Medulla oblongata (tissue), 1 donor: Measurements from ENCODE around the gene ADARB1.

ENCODE experiments used
- DNase-seq: peaks from one replicate; pipeline ENCODE4 v3.0.0-alpha.2; 2015; ENCODE audit errors: extremely low spot score

The ADARB1 gene

DNA sequence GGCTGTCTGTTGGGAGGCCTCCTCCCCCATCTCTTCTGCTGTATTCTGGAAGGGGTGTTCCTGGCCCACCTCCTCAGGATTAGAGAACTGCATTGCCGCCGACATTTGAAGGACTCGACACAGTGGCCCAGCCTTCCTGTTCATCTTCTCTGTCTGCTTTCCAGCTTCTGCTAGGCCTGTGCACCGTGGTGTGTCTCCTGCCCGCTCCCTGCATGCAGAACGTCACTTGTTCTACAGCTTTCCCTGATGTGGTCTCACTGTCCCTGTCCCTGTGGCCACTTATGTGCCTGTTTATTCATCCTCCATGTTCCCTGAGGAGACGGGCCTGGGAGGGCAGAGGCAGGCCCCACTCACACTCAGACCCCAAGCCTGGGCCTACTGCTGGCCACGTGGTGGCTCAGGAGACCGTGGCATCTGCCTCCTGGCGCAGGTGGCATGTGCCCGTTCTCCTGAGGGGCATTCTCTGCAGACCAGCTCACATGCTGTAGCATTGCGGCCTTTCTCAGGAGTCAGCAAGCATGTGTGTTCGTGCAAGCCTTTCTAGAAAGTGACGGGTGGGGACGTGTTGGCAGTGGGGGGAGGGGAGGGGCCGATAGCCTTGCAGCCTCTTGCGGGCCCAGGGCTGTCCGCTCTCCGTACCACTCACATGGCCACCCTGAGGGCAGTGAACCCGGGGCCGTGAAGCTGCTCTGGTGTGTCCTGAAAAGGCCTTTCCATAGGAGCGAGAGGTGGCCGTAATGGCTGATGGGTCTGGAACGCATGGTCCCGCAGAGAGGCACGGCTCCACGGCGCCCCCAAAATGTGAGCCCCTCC is 177.5 kb downstream of the ADARB1 start:
- DNase-seq, result no peak

DNA sequence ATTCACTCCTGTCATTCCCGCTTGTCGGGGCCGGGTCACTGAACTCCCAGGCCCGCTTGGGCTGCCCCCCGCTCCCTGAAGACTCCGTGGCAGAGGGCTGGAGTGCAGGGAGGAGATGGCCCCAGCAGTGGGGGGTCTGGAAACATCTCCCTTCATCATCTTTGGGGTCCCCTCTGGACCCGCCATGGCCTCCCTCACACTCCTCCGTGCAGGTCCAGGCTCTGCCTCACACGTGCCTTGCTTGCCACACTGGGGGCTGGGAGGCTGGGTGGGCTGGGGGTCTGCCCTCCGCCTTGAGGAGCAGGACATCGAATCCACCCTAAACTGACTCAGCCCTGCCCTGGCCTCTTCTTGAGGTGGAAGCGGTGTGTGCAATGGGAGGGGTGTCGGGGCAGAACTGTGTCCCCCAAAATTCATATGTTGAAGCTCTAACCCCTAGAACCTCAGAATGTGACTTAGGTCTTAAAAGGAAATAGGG is 178.1 kb downstream of the ADARB1 start:
- DNase-seq, result no peak

DNA sequence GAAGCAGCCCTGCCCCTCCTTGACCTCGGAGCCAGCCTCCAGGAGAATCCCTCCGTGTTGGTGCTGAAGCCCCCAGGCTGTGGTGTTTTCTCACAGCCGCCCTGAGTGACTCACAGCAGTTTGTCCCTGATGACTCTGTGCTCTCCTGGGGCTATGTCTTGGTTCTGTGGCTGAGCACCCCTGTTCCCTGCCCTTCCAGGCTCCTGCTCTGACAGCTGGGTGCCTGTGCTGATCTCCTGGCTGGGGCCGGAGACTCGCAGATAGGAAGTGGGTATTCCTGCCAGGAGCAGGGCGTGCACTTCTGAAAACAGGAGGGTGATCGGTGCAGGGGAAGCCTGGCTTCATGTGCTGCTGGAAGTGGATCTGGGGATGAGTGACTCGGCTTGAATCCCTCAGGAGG is 178.8 kb downstream of the ADARB1 start:
- DNase-seq, result no peak

DNA sequence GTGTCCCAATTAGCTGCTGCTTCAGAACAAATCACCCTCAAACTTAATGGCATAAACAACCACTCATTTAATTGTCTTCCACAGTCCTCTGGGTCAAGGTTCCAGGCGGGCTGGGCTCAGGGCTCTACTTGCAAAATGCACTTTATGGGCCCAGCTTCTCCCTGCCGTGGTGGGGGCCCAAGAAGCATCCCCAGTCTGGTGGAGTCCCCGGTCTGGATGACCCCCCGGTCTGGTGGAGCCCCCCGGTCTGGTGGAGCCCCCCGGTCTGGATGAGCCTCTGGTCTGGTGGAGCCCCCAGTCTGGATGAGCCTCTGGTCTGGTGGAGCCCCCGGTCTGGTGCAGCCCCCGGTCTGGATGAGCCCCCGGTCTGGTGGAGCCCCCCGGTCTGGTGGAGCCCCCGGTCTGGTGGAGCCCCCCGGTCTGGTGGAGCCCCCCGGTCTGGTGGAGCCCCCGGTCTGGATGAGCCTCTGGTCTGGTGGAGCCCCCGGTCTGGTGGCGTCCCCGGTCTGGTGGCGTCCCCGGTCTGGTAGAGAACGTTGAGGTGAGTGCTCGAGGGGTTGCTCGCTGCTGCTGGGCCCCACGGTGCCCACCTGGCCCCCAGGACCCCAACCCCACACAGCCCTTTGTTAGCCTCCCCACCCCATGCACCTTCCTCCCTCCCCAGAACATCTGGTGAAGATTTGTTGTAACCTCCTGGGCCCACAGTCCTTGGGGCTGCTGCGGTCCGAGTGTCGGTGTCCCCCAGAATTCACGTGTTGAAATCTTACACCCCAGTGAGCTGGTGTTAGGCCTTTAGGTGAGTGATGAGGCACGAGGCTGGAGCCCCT is 179.5 kb downstream of the ADARB1 start:
- no peak for DNase-seq

DNA sequence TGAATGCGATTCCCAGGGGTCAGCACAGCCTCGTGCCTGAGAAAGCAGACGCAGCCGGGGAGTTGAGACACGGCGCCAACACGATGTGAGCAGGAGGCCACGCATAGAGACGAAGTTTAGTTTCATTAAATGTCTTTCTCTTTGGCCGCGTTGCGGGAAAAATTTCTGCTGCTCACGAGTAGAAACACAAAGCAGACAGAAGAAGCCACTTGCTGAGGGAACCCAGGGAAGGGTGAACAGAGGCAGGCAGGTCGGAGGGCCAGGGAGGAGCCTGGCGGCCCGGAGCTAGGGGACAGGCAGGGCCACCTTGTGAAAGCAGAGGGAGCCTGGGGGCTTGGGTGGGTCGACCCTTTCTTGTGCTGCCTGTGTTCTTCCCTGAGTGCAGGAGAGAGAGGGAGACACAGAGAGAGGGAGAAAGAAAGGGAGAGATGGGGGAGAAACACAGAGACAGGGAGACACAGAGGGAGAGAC is 180.1 kb downstream of the ADARB1 start:
- DNase-seq, result no peak

DNA sequence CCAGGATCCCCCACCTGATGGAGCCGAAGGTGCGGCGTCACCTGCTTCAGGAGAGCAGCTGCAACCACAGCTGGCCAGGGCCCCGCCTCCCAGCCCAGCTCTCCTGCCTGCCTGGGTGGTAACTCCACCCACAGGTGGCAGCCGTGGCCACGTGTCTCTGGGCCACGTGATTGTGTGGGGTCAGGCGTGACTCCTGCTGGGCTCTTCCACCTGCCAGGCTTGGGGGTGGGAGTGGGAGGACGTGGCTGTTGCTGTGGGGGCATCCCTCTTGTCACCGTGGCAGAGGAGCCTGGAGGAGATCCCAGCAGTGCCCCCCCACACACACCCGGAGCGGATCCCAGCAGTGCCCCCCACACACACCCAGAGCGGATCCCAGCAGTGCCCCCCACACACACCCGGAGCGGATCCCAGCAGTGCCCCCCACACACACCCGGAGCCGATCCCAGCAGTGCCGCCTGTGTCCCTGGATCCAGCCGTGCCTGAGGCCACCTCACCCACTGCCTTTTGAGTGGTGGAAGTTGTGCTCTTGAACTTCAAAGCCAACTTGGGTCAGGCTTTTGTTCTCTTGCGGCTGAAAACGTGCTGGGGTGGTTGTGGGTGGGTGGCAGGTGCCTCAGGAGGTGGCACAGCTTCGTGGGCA is 181.1 kb downstream of the ADARB1 start:
- no peak for DNase-seq

DNA sequence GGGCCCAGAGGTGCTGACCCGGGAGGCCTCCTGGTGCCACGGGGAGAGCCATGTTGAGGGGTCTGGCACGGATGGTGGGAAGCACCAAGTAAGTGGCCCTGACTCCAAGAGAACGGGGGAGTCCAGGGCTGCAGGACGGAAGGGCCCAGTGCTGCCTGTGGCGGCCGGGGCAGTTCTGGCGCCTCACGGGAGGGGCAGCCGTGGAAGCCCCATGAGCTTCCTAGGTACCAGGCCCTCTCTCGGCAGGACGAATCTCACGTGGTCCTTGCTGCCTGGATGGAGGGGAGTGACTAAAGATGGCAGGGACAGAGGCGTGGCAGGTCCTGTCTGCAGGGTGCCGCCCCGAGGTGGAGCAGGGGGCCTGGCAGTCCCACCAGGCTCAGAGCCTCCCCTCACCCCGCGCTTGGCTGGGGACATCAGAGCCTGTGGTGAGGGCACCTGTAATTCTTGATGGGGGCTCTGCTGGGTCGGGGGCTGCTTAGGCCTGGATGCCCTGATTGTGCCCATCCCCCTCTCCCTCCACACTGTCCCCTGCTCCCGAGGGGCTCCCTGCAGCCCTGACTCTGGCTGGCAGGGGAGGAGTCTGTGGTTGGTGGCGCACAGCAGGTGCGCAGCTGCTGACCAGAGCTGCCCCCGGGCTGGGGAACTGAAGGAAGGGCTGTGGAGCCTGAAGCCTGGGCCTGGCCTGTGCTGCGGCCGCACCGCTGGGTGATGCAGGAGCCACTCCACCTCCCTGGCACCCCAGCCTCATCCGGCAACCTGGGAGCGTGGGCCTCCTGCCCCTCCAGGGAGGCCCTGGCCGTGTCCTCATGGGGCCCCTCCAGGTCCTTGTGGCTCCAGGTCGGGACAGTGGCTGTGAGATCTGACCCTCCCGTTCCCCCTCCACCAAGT is 181.9 kb downstream of the ADARB1 start:
- DNase-seq, result no peak

DNA sequence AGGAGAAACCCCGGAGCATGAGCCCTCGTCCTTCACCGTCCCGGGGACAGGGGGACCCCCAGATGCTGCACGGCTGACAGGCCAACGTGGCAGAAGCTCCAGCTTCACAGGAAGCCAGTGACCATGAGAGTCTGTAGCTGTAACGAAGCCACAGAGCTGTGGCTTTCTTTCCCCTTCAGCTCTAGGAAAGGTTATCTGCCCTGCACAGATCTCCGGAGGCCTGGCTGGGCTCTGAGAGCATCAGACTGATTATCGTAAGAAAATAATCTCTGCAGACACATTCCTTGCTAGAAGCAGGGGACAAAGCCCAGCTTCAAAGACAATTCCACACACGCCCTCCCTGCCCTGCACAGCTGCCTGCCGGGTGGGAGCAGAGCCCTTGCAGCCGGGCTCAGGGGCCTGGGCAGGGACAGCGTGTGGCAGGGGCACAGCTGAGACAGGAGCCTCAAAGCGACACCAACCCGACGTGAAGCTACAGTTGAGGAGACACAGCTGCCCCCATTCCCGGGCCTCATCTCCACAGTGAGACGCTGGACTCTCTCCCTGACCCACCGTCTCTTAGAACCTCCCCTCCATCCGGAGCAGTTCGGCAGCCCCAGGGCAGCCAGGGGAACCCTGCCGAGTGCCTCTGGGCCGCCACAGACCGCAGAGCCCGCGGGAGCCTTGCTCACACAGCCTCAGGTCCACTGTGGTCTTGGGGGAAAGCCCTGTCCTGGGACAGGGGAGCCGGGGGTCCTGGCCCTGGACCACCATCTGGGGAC is 182.7 kb downstream of the ADARB1 start:
- no peak for DNase-seq

DNA sequence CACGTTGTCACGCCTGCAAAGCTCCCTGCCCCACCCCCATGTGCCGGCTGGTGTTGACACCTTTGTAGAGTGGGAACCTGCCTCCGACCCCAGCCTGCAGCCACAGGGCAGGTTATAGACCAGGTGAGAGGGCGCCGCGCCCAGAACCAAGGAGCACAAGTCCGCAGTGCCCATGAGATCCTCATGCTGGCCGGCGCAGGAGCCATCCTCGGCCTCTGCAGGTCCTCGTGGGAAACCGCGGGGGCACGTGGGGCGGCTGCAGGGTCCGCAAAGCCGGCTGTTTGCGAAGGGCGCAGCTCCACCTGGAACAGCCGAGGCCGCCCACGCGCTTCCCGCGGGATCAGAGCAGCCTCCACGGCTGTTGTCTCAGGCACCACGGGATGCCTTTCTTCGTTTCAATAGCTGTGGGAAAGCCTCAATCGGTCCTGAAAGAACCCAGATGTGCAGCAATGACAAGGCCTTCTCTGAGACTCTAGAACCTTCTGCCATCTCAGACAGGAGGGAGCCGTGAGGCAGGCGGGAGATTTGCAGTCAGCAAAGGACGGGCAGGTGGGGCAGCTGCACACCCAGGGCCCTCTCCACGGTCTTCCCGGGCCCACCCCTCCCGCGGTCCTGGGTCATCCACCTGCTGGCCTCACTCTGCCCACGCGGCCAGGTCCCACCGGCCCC is 183.4 kb downstream of the ADARB1 start:
- DNase-seq, result no peak

DNA sequence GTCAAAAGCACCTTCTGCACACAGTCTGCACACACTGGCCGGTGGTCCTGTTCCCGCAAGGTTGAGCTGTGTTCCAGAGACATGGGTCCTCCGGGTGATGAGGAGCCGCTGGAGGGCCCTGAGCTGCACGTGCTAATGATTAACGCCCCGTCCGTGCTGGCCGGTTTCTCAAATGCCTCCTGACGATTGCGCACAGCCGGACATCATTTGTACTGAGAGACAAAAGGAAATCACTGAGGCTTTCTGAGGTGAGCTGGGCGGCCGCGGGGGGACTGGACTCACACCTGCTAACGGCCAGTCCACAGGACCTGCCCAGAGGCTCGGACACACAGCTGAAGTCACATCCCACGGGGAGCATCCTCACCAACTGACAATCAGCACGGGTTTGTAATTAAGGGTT is 184.1 kb downstream of the ADARB1 start:
- DNase-seq, result no peak

DNA sequence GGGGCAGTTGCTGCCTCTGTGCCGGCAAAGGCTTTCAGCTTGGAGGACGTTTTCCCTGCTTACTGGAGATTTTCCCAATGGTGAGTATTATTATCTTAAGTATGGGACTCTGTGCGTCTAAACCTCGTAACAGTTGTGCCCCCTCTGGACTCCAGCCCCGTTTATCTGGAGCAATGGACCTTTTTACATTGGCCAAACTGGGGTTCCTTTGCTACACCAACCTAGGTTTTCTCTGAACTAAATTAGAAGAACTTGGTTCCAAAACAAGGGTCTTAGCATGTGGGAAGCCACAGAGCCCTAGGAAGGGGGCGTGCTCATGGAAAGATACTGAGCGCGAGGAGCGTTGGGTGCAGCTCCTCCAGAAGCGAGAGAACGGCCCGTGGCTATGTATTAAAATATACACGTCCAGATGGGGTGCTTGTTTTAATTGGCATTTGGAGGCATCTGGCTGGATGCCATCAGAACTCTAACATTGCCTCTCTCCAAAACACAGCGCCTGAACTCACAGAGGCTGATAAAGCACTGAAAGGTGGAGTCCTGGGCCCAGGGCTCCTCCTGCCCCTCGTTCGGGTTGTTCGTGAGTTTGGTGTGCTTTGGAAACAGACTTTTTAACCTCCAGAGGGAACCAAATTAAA is 184.9 kb downstream of the ADARB1 start:
- DNase-seq, result no peak

DNA sequence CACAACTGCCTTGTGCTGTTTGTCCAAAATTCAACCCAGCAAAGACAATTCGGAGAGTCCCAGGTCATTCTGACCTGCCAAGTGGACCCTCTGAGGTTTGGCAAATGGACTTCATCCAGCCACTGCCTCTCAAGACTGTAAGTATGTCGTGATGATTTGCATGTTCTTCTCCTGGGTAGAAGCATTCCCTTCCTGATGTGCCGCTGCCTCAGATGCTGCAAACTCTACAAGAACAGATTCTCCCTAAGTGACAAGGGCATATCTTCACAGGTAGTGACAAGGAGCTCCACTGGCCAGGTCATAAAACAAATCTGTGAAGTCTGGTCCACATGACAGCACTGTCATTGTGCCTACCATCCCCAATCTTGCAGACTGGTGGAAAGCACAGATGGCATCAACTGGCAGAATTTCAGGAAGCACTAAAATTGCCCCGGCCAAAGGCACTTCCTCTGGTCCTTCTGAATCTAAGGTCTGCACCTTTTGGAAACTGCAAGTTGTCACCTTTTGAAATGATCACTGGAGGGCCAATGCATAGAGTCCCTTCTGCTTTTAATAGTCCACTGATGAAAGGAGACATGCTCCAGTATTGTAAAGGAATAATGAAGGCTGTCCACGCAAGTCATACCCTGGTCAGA is 185.9 kb downstream of the ADARB1 start:
- DNase-seq, result no peak

DNA sequence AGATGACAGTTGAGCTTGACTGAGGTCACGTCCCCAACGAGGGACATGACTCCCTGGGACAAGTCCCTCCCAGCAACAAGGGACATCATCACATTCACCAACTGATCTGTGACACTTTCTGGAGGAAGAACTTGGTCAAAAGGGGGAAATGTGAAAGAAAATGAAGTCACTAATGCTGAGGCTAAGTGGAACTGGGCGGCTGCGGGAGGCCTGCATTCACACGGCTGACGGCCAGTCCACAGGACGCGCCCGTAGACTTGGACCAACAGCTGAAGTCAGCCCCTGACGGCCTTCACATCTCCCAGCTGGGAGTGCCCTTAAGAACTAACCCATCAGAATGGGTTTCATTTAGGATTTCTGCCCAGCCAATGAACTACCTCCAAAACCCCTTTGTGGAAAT is 186.7 kb downstream of the ADARB1 start:
- DNase-seq, result no peak

DNA sequence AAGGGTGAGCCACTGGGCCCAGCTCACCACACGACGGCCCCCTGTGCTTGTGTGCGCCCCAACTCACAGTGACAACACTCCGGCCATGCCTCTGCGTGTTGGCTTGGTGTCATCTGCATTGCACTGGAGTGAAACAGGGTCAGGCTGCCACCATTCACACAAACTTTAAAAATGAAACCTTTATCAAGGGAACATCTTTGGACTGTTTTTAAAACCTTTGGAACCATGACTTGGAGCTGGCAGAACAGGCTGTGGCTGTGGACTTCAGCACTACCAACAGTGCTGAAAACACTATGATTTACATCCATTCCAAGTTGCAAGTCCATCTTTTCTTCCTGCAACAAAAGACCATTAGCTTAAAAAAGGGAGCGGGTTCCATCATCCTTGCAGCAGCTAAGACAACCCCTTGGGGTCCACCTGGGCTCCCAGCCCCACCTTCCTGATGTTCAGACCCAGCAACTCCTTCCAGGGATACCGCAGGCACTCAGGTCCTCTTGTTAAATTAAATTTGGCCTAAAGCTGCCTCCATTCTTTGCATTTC is 187.7 kb downstream of the ADARB1 start:
- DNase-seq, result no peak

DNA sequence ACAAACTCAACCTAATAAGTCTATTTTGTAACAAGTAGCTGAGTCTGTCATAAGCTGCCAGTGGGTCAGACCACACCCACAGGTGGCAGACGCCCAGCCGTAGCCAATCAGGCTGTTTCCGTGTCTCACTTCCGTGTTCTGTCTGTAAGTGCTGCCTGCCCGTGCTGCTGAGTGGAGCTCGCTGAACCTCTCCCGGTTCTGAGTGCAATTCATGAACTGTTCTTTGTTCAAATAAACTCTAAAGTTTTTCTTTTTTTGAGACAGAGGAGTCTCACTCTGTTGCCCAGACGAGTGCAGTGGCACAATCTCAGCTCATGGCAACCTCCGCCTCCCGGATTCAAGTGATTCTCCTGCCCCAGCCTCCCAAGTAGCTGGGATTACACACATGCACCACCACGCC is 188.2 kb downstream of the ADARB1 start:
- DNase-seq, result no peak

DNA sequence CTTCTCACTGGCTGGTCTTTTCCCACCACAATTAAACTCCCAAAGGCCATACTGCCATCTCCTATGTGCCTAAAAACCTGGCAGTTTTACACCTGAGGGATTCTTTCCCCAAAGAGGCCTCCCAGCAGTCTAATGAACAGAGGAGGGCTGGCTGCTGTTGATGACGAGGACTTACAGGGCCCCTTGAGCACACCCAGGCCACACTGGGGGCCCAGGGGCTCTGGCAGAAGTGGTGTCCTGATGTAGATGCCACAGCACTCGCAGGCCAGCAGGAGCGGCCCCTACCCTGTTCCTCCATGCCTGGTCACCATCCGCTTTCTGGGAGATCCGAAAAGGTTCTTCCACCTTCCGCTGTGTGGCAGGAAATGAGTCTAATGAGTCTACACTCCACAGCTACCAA is 189.2 kb downstream of the ADARB1 start:
- no peak for DNase-seq

DNA sequence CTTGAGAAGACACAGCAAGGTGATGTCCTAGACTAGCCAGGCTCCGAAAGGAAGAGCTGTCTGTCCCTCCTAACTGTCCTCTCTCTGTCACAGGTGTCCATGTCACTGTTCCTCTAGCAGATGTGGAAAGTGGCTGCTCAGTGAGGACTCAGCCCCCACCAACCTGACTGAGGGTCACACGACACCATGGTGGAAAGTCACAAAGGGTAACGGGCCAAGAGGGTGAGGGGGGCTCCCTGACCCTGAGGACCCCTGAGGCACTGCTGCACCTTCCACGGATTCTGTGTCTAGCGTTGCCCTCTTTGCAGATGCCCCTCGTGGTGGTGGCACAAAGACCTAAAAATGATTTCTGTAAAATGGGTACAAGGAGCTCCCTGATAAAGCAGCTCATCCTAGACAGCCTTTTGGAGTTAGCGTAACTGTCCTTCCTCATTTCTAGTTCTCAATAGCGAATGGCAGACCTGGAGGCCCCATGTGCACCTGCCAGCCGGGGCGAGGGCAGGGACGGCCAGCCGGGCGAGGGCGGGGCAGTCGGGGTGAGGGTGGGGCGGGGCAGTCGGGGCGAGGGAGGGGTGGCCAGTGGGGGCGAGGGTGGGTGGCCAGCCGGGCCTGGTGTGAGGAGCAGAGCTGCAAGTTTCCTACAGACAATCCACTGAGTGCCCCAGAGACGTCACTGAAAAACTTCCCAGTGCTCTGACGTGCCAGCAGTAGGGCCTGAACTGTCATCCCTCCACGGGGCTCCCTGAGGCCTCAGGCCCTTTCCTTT is 189.9 kb downstream of the ADARB1 start:
- DNase-seq, result no peak

DNA sequence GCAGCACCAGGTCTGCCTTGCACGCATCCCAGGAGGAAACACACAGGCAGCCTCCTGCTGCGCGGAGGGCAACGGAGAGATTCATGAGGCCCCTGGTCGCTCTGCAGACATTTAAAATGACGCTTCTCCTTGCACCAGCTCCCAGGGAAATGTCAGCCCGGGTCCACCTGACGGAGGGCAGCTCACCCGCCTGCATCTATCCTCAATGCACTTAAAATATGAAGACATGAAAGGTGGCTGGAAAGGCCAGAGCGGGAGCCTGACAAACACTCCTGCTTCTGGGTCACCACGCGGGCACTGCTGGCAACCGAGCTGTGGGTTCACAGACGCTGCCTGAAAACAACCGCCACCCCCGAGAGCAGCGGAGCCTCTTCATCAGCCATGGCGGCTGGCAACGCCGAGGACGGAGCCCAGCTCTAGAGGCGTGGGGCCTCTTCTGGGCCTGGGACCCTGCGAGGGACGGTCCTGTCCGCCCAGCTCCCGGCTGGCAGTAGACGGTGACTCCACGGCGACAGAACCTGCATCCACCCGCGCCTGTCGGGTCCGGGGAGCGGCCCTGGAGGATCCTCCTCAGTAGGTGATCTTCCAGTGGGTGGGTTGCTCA is 190.6 kb downstream of the ADARB1 start:
- no peak for DNase-seq
